Endodermal cell (in vitro differentiated cells): ENCODE measurements around the gene FAM168A. TPM values are rescaled to one million over a fixed set of nuclear protein-coding genes. Genes with fewer than 3 reads are reported as not detected.

Experiments
- DNase-seq: peaks from one replicate; pipeline ENCODE4 v3.0.0-alpha.2; 2017
- H3K27ac ChIP-seq: 2 replicates; pipeline ENCODE4 v1.5.1; 2013; ENCODE audit warnings: mild to moderate bottlenecking, low read depth, low read length, moderate library complexity
- H3K27me3 ChIP-seq: 2 replicates; pipeline ENCODE4 v1.6.1; 2013; ENCODE audit warnings: mild to moderate bottlenecking, low read length, moderate library complexity; ENCODE audit not compliant: insufficient read depth, control insufficient read depth, poor library complexity, severe bottlenecking
- H3K36me3 ChIP-seq: 2 replicates; pipeline ENCODE4 v1.7.0; 2013; ENCODE audit warnings: mild to moderate bottlenecking, low read length, moderate library complexity; ENCODE audit not compliant: control insufficient read depth, insufficient read depth
- H3K4me1 ChIP-seq: one replicate; pipeline ENCODE4 v1.7.0; 2013; ENCODE audit warnings: low read length; ENCODE audit not compliant: control insufficient read depth, insufficient read depth
- H3K4me3 ChIP-seq: 2 replicates; pipeline ENCODE4 v1.5.1; 2013; ENCODE audit warnings: mild to moderate bottlenecking, low read length, moderate library complexity
- H3K9ac ChIP-seq: 2 replicates; pipeline ENCODE4 v1.6.1; 2013; ENCODE audit warnings: mild to moderate bottlenecking, low read length, moderate library complexity; ENCODE audit not compliant: poor library complexity, severe bottlenecking; ENCODE audit errors: extremely low read depth
- H3K9me3 ChIP-seq: 2 replicates; pipeline ENCODE4 v1.6.1; 2013; ENCODE audit warnings: mild to moderate bottlenecking, low read length, moderate library complexity; ENCODE audit not compliant: control insufficient read depth
- H3K27ac Mint-ChIP-seq: 2 replicates; pipeline ENCODE4 v1.8.0; 2020; ENCODE audit warnings: mixed read lengths
- H3K27me3 Mint-ChIP-seq: 2 replicates; pipeline ENCODE4 v1.8.0; 2021; ENCODE audit warnings: mild to moderate bottlenecking, mixed read lengths; ENCODE audit not compliant: insufficient read depth
- H3K36me3 Mint-ChIP-seq: 2 replicates; pipeline ENCODE4 v1.8.0; 2020; ENCODE audit warnings: low read depth, mixed read lengths
- H3K4me1 Mint-ChIP-seq: 2 replicates; pipeline ENCODE4 v1.8.0; 2020; ENCODE audit warnings: mixed read lengths
- H3K4me3 Mint-ChIP-seq: 2 replicates; pipeline ENCODE4 v1.8.0; 2020; ENCODE audit warnings: mild to moderate bottlenecking, moderate library complexity, mixed read lengths
- H3K9me3 Mint-ChIP-seq: 2 replicates; pipeline ENCODE4 v1.8.0; 2020; ENCODE audit warnings: mild to moderate bottlenecking, mixed read lengths
- CTCF ChIP-seq: fragments of 200-600 bp; sonication (generic); conservative IDR thresholded peaks from 2 replicates; pipeline ENCODE4 v1.5.0; 2021; ENCODE audit warnings: antibody characterized with exemption, mild to moderate bottlenecking
- WGBS, 2 experiments: methylation state at CpG; one replicate each; pipeline versions ENCODE4 v1.1.5 to v1.1.7; 2013; ENCODE audit warnings: missing lambda C conversion rate in 2 of 2, mixed read lengths in 1 of 2; ENCODE audit not compliant: insufficient coverage in 1 of 2, insufficient read length in 1 of 2; 5-methylcytosine and 5-hydroxymethylcytosine counted together
- total RNA-seq, 2 donors: library from RNA; stranded (reverse); fragmentation: NEBNext Ultra II Directional in 1 of 2; extraction: Animal tissue kit (Norgen Biotek cat#: 25700) in 1 of 2; gene quantifications; 2 replicates in 1 of 2; 3 replicates in 1 of 2; pipeline ENCODE4 v1.2.1, GENCODE V29; 2021

Gene FAM168A
- total RNA-seq, 2 donors from 2014 or later = 27.4 to 31.6 TPM

GRCh38 chr11:73559743-73560142 is 38.2 kb downstream of the FAM168A start:
- peaks cover 10% of the 10 kb centered on the region for H3K4me1 Mint-ChIP-seq
- no peak overlapping the region for H3K4me3 Mint-ChIP-seq
- H3K9ac ChIP-seq = no peak overlapping the region
- no peaks in the 10 kb centered on the region for H3K4me1 ChIP-seq
- no peaks in the 10 kb centered on the region for H3K9me3 ChIP-seq
- H3K36me3 Mint-ChIP-seq = no peaks in the 10 kb centered on the region
- H3K9me3 Mint-ChIP-seq = no peaks in the 10 kb centered on the region
- H3K4me3 ChIP-seq = no peak overlapping the region
- no peaks in the 10 kb centered on the region for H3K36me3 ChIP-seq
- H3K27ac Mint-ChIP-seq = no peak overlapping the region
- TF ChIP-seq CTCF = no peak
- no peaks in the 10 kb centered on the region for H3K27me3 ChIP-seq
- no peak for DNase-seq
- H3K27ac ChIP-seq = no peak overlapping the region
- H3K27me3 Mint-ChIP-seq = no peaks in the 10 kb centered on the region

- TF ChIP-seq CTCF = no peak
- H3K4me1 ChIP-seq = no peaks in the 10 kb centered on the region
- Mint-ChIP-seq H3K36me3 (no peaks in the 10 kb centered on the region), H3K9me3 (no peaks in the 10 kb centered on the region), H3K4me3 (no peak overlapping the region), H3K27me3 (no peaks in the 10 kb centered on the region), H3K4me1 (peaks cover 11% of the 10 kb centered on the region), H3K27ac (no peak overlapping the region)
- H3K36me3 ChIP-seq = no peaks in the 10 kb centered on the region
- no peak overlapping the region for H3K4me3 ChIP-seq
- H3K9ac ChIP-seq = no peak overlapping the region
- H3K27ac ChIP-seq = no peak overlapping the region
- DNase-seq = no peak
- no peaks in the 10 kb centered on the region for H3K27me3 ChIP-seq
- H3K9me3 ChIP-seq = no peaks in the 10 kb centered on the region
- WGBS, 2 experiments = 70 to 100% methylated on average over 2 to 3 of the region's 3 CpGs
These were observed 40.9 kb downstream of the FAM168A start for GRCh38 chr11:73556966-73557365.

- Mint-ChIP-seq H3K4me3 (no peak overlapping the region), H3K4me1 (peaks cover 19% of the 10 kb centered on the region), H3K9me3 (no peaks in the 10 kb centered on the region), H3K36me3 (no peaks in the 10 kb centered on the region), H3K27me3 (no peaks in the 10 kb centered on the region), H3K27ac (no peak overlapping the region)
- H3K4me3 ChIP-seq = no peak overlapping the region
- H3K9me3 ChIP-seq = no peaks in the 10 kb centered on the region
- H3K4me1 ChIP-seq = no peaks in the 10 kb centered on the region
- no peaks in the 10 kb centered on the region for H3K36me3 ChIP-seq
- DNase-seq = no peak
- H3K27ac ChIP-seq = no peak overlapping the region
- no peaks in the 10 kb centered on the region for H3K27me3 ChIP-seq
- TF ChIP-seq CTCF = no peak
- WGBS, 2 experiments = 92 to 100% methylated on average over 3 of the region's 3 CpGs
- no peak overlapping the region for H3K9ac ChIP-seq
These were observed 42.3 kb downstream of the FAM168A start for GRCh38 chr11:73555615-73556014.
